ENCODE results near the gene GLG1.
A peak's percentile ranks its signal among the peaks of the same experiment; 100 is the strongest.

The GLG1 gene

DNA sequence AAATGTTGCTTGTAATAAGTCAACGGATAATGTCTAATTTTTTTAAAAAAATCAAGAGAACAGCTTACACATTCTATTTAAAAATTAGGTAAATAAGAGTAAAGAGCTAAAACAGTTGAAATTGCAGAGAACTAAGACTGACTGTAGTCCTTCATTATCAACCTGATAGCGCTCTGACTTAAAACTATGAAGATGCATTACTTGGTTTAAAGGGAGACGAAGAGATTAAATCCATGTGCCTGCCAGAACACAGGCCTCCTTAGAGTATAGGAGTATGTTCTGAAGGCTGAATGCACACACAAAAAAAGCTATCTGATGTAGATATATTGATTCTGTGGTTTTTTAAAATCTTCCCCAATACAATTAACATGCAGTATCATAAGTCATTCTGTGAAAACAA, 28.5 kb downstream of the GLG1 start:
- DNase-seq (ENCODE audit: low spot score), result no peak
- POLR2A ChIA-PET (ENCODE audit: low non-redundant PET), result no interaction called here
- TF ChIP-seq, protein P1, sequence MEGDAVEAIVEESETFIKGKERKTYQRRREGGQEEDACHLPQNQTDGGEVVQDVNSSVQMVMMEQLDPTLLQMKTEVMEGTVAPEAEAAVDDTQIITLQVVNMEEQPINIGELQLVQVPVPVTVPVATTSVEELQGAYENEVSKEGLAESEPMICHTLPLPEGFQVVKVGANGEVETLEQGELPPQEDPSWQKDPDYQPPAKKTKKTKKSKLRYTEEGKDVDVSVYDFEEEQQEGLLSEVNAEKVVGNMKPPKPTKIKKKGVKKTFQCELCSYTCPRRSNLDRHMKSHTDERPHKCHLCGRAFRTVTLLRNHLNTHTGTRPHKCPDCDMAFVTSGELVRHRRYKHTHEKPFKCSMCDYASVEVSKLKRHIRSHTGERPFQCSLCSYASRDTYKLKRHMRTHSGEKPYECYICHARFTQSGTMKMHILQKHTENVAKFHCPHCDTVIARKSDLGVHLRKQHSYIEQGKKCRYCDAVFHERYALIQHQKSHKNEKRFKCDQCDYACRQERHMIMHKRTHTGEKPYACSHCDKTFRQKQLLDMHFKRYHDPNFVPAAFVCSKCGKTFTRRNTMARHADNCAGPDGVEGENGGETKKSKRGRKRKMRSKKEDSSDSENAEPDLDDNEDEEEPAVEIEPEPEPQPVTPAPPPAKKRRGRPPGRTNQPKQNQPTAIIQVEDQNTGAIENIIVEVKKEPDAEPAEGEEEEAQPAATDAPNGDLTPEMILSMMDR (conservative IDR thresholded peaks at IDR 0.05; ENCODE audit: low read depth), result no peak
- H3K27ac ChIP-seq, result no peak overlapping the region
- CTCF ChIA-PET, result interaction anchor here (0.8 kb wide), 1 partner anchor 113 kb away, joined by 3 read pairs; no protein-coding TSS in a partner anchor

DNA sequence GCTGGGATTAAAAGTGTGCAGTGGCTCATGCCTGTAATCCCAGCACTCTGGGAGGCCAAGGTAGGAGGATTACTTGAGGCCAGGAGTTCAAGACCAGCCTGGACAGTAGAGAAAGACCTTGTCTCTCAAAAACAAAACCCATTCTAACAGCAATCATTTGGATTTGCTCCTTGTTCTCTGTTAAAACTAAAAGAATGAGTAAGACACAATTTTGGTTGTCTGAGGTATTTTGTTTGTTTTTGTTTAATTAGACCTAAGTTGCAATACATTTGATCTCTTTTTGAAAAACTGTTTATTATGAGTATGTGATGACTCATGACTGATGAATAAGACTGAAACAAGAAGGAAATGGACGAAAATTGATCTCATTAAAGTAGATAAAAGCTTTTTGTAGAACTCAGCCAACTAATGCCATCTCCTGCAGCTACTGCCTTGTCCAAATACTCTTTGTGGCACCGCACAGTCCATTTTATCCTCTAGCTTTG, 29.0 kb downstream of the GLG1 start:
- DNase-seq (ENCODE audit: low spot score), result peak; percentile 55
- ChIA-PET CTCF (interaction anchor here (0.8 kb wide), 1 partner anchor 112 kb away, joined by 3 read pairs; no protein-coding TSS in a partner anchor), POLR2A (ENCODE audit: low non-redundant PET) (no interaction called here)
- no peak overlapping the region for H3K27ac ChIP-seq
- TF ChIP-seq, protein P1 (conservative IDR thresholded peaks at IDR 0.05; ENCODE audit: low read depth), result no peak

DNA sequence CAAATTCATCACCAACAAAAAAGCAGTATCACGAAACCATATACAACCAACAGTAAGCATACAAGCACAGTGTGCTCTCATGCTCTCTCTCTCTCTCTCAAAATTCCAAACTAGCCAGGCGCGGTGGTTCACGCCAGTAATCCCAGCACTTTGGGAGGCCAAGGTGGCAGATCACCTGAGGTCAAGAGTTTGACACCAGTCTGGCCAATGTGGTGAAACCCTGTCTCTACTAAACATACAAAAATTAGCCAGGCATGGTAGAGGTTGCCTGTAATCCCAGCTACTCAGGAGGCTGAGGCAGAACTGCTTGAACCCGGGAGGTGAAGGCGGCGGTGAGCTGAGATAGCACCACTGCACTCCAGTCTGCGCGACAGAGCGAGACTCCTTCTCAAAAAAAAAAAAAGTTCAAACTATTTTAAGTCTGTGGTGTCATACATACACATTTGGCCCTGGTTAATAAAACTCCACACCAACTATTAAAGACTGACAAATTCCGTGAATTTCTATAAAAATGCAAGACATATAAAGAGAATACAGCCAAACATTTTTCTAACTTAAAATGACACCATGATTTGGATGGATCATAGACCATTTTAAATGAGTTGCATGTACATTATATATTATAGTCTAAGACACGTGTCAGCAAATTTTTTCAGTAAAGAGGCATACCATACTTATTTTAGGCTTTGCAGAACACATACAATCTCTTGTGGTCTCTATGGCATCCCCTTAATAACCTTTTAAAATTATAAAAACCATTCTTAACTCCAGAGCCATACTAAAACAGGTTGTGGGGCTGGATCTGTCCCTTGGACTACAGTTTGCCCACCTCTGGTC, 30.9 kb downstream of the GLG1 start:
- CTCF ChIA-PET, result interaction anchor here (0.6 kb wide), 2 partner anchors 44 to 464 kb away, joined by 3 to 4 read pairs; no protein-coding TSS in a partner anchor

DNA sequence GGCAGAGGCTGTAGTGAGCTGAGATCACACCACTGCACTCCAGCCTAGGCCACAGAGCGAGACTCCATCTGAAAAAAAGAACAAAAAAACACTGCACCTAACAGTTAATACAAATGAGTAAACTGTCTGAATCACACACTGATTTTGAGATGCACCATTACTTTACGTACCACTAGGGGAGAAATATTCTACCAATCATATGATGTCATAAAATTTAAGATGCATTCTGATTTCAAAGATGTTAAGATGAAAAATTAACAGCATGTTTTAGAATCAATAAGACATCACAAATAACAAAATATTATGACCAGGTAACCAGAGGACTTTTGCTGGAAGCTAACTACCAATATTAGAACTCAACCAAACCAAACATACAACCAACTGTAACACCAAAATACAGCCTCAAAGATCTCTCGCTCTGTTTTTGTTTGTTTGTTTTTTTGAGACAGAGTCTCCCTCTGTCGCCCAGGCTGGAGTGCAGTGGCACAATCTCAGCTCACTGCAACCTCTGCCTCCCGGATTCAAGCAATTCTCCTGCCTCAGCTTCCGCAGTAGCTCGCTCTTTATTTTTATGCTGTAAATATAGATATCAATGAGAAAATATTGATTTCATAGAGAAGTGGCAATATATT, 31.6 kb downstream of the GLG1 start:
- ChIA-PET POLR2A (ENCODE audit: low non-redundant PET) (no interaction called here), CTCF (interaction anchor here (0.6 kb wide), 2 partner anchors 43 to 463 kb away, joined by 3 to 4 read pairs; no protein-coding TSS in a partner anchor)
- TF ChIP-seq, protein P1 (conservative IDR thresholded peaks at IDR 0.05; ENCODE audit: low read depth), result no peak
- no peak for DNase-seq (ENCODE audit: low spot score)
- H3K27ac ChIP-seq, result no peak overlapping the region

More for the DNA sequence above, 30.9 kb downstream of the GLG1 start:
- DNase-seq (ENCODE audit: low spot score), result no peak
- TF ChIP-seq, protein P1 (conservative IDR thresholded peaks at IDR 0.05; ENCODE audit: low read depth), result no peak
- POLR2A ChIA-PET (ENCODE audit: low non-redundant PET), result no interaction called here
- H3K27ac ChIP-seq, result no peak overlapping the region

DNA sequence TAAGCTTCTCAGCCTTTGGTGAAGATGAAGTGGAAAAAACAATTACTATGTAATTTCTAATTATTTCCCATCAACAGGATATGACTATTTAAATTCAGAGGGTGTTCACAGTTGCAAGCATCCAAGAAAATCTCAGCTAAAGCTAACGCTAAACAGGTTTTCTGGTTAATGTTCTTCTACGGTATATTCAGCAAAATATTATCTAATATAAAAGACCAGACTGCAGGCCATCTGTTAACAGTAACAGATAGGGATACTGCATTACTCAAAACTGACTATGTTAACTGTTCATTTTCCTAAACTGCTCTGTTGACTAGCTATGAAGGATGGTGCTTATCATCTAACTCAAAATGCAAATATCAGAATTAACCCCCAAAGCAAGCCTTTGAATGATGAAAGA, 32.8 kb downstream of the GLG1 start:
- TF ChIP-seq, protein P1 (conservative IDR thresholded peaks at IDR 0.05; ENCODE audit: low read depth), result no peak
- CTCF ChIA-PET, result no interaction called here
- no peak overlapping the region for H3K27ac ChIP-seq
- POLR2A ChIA-PET (ENCODE audit: low non-redundant PET), result no interaction called here
- DNase-seq (ENCODE audit: low spot score), result no peak

DNA sequence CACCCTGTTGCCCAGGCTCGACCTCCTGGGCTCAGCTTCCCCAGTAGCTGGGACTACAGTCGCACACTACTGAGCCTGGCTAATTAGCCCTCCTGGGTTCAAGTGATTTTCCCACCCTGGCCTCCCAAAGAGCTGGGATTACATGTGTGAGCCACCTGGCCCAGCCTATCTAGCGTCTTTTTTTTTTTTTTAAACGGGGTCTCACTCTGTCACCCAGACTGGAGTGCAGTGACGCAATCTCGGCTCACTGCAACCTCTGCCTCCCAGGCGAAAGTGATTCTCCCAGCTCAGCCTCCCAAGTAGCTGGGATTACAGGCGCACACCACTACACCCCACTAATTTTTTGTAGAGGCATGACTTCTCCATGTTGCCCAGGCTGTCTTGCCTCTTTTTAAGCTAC, 33.3 kb downstream of the GLG1 start:
- no peak overlapping the region for H3K27ac ChIP-seq
- DNase-seq (ENCODE audit: low spot score), result no peak
- TF ChIP-seq, protein P1 (conservative IDR thresholded peaks at IDR 0.05; ENCODE audit: low read depth), result no peak
- ChIA-PET CTCF (interaction anchor here (0.6 kb wide), 1 partner anchor 153 kb away, joined by 3 read pairs; no protein-coding TSS in a partner anchor), POLR2A (ENCODE audit: low non-redundant PET) (no interaction called here)
